Hepatocyte (in vitro differentiated cells): Measurements from ENCODE around the gene ARHGEF40. TPM values are rescaled to one million over a fixed set of nuclear protein-coding genes. Genes with fewer than 3 reads are reported as not detected.

Source experiments
- DNase-seq: peaks from one replicate; pipeline ENCODE4 v3.0.0-alpha.2; 2016; ENCODE audit warnings: low spot score
- H2AFZ ChIP-seq: fragments of 200-600 bp; sonication (generic); 2 replicates; pipeline ENCODE4 v1.6.0; 2016; ENCODE audit warnings: antibody characterized with exemption, mild to moderate bottlenecking
- H3K27ac ChIP-seq: fragments of 200-600 bp; sonication (generic); 2 replicates; pipeline ENCODE4 v1.5.1; 2016; ENCODE audit warnings: mild to moderate bottlenecking
- H3K27me3 ChIP-seq: fragments of 200-600 bp; sonication (generic); 2 replicates; pipeline ENCODE4 v1.6.1; 2016
- H3K36me3 ChIP-seq: fragments of 200-600 bp; sonication (generic); replicated peaks from 2 replicates; pipeline ENCODE4 v1.5.1; 2016; ENCODE audit warnings: low read depth; ENCODE audit not compliant: insufficient read depth
- H3K4me1 ChIP-seq: fragments of 200-600 bp; sonication (generic); 2 replicates; pipeline ENCODE4 v1.5.1; 2016; ENCODE audit warnings: mild to moderate bottlenecking, moderate library complexity; ENCODE audit not compliant: insufficient read depth
- H3K4me2 ChIP-seq: fragments of 200-600 bp; sonication (generic); 2 replicates; pipeline ENCODE4 v1.6.0; 2016
- H3K4me3 ChIP-seq: fragments of 200-600 bp; sonication (generic); 2 replicates; pipeline ENCODE4 v1.5.1; 2016; ENCODE audit warnings: mild to moderate bottlenecking
- H3K79me2 ChIP-seq: fragments of 200-600 bp; sonication (generic); 2 replicates; pipeline ENCODE4 v1.6.0; 2017; ENCODE audit warnings: mild to moderate bottlenecking
- H3K9me2 ChIP-seq: fragments of 200-600 bp; sonication (generic); replicated peaks from 2 replicates; pipeline ENCODE4 v1.6.0; 2017; ENCODE audit warnings: mild to moderate bottlenecking; ENCODE audit not compliant: insufficient read depth
- H3K9me3 ChIP-seq: fragments of 200-600 bp; sonication (generic); 2 replicates; pipeline ENCODE4 v1.5.1; 2016; ENCODE audit warnings: low read depth, mild to moderate bottlenecking
- H4K20me1 ChIP-seq: fragments of 200-600 bp; sonication (generic); 2 replicates; pipeline ENCODE4 v1.6.0; 2016; ENCODE audit warnings: mild to moderate bottlenecking; ENCODE audit not compliant: insufficient read depth, poor library complexity, severe bottlenecking
- EZH2 ChIP-seq: fragments of 200-600 bp; sonication (generic); IDR thresholded peaks from 2 replicates; pipeline ENCODE4 v1.6.1; 2016; ENCODE audit warnings: antibody characterized with exemption, mild to moderate bottlenecking, borderline replicate concordance
- EZH2phosphoT487 ChIP-seq: fragments of 200-600 bp; sonication (generic); IDR thresholded peaks from one replicate; pipeline ENCODE4 v1.6.1; 2018; ENCODE audit warnings: antibody characterized with exemption, mild to moderate bottlenecking, low read depth, moderate library complexity; ENCODE audit not compliant: unreplicated experiment, severe bottlenecking
- WGBS: methylation state at CpG from one replicate; pipeline ENCODE4 v1.1.6; 2016; ENCODE audit warnings: low lambda C conversion rate; ENCODE audit errors: missing lambda C conversion rate; 5-methylcytosine and 5-hydroxymethylcytosine counted together
- polyA plus RNA-seq: library from polyadenylated mRNA; unstranded; fragments of >200 nt; fragmentation: Nextera tagmentation; extraction: Ambion mirVana; gene quantifications from 2 replicates; pipeline ENCODE4 v1.2.1, GENCODE V29; 2016
- total RNA-seq: library from RNA; depleted of rRNA; stranded (reverse); fragments of >200 nt; gene quantifications from 2 replicates; pipeline ENCODE4 v1.2.3, GENCODE V29; 2014
- TF ChIP-seq, protein P1 (sequence below): fragments of 200-600 bp; sonication (generic); IDR thresholded peaks from 2 replicates; pipeline ENCODE4 v1.5.1; 2016; ENCODE audit warnings: antibody characterized with exemption, mild to moderate bottlenecking; ENCODE audit not compliant: poor library complexity

Gene ARHGEF40
- total and polyA plus RNA-seq, 2 experiments from 2014 or later: 38.1 to 53.7 TPM

DNA sequence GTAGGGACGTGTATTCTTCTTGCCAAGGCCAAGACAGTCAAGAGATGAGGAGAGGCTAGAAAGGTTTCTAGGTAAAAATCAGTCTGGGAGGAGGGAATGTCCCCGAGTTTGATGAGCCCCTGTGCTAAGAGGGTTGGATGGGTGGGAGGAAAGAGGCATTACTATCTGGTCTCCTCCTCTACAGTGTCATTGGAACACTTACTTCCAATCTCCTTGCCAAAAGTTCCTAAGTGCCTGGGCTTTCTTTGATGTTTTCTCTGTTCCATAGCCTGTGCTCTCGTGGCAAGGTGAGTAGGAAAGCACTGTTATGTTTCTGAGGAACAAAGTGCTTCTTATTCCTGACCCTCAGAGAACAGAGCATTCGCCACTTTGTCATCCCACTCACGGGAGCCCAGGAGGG, 35.4 kb upstream of the ARHGEF40 start, which contains the start of gene RNASE13:
Gene RNASE13 (minus strand): TSS at position 101 of the 400 bp plus-strand sequence. CDS start 519 bp downstream, outside the sequence.
- Histone ChIP-seq H3K4me2 (no peak within 1 kb of the TSS), H3K79me2 (no peaks in the 10 kb centered on the region), H3K4me3 (no peak within 1 kb of the TSS), H3K27me3 (no peaks in the 10 kb centered on the region), H3K27ac (no peak within 1 kb of the TSS), H3K9me3 (no peaks in the 10 kb centered on the region), H4K20me1 (no peaks in the 10 kb centered on the region), H3K4me1 (peaks cover 16% of the 10 kb centered on the region), H2AFZ (no peak within 1 kb of the TSS), H3K9me2 (no peaks in the 10 kb centered on the region), H3K36me3 (no peaks in the 10 kb centered on the region)
- no peak for DNase-seq
- TF ChIP-seq, protein P1, sequence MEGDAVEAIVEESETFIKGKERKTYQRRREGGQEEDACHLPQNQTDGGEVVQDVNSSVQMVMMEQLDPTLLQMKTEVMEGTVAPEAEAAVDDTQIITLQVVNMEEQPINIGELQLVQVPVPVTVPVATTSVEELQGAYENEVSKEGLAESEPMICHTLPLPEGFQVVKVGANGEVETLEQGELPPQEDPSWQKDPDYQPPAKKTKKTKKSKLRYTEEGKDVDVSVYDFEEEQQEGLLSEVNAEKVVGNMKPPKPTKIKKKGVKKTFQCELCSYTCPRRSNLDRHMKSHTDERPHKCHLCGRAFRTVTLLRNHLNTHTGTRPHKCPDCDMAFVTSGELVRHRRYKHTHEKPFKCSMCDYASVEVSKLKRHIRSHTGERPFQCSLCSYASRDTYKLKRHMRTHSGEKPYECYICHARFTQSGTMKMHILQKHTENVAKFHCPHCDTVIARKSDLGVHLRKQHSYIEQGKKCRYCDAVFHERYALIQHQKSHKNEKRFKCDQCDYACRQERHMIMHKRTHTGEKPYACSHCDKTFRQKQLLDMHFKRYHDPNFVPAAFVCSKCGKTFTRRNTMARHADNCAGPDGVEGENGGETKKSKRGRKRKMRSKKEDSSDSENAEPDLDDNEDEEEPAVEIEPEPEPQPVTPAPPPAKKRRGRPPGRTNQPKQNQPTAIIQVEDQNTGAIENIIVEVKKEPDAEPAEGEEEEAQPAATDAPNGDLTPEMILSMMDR: no peak
- no peak for TF ChIP-seq EZH2phosphoT487
- TF ChIP-seq EZH2: no peak
- 79% methylated on average over 5 of the region's 5 CpGs for WGBS

DNA sequence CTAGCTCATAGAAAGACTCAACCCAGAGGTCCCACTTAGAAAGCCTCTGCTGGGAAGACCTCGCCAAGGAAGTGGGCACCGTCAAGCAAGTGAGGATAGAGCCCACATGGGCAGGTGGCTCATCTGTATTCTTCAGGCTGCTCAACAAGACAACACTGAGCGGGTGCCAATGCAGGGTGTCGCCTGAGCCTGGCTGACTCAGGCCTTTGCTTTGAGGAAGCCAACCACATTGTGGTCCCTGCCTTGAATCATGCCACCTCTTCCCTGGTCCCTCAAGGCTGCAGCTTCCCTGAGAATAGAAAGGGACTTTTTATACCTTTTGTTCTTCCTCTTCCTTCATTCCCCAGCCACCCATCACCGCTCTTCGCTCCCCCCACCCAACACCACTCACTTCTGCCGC, 33.4 kb upstream of the ARHGEF40 start:
- Histone ChIP-seq H3K27me3 (no peaks in the 10 kb centered on the region), H4K20me1 (no peaks in the 10 kb centered on the region), H3K79me2 (no peaks in the 10 kb centered on the region), H3K4me1 (peaks cover 19% of the 10 kb centered on the region), H3K4me3 (no peak overlapping the region), H3K9me3 (no peaks in the 10 kb centered on the region), H3K9me2 (no peaks in the 10 kb centered on the region), H3K27ac (no peak overlapping the region), H2AFZ (no peak overlapping the region), H3K4me2 (no peak overlapping the region), H3K36me3 (no peaks in the 10 kb centered on the region)
- DNase-seq: no peak
- TF ChIP-seq, protein P1: no peak
- TF ChIP-seq EZH2 (no peak), EZH2phosphoT487 (no peak)
- WGBS: 95% methylated on average over 7 of the region's 7 CpGs

DNA sequence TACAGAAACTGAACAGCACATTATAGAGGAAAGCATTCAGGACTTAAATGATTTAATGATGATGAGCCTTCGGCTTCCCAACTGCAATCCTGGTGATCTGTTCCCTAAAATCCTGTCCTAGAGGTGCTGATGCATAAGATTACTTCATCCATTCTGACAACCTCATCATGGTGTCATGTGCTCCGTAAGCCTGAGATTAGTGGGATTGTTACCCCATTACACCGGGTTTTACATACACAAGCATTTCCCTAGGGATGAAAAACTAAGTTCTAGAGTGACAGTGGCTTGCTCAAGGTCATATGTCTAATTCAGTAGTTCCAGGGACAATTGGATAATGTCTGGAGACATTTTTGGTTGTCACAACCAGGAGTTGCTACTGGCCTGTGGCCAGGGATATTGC, 32.9 kb upstream of the ARHGEF40 start:
- DNase-seq: no peak
- H2AFZ ChIP-seq: no peak overlapping the region
- no peak overlapping the region for H3K4me2 ChIP-seq
- TF ChIP-seq, protein P1: no peak
- no peak for TF ChIP-seq EZH2
- no peak for TF ChIP-seq EZH2phosphoT487
- H3K36me3 ChIP-seq: no peaks in the 10 kb centered on the region
- no peak overlapping the region for H3K4me3 ChIP-seq
- H4K20me1 ChIP-seq: no peaks in the 10 kb centered on the region
- no peaks in the 10 kb centered on the region for H3K9me2 ChIP-seq
- no peak overlapping the region for H3K27ac ChIP-seq
- H3K79me2 ChIP-seq: no peaks in the 10 kb centered on the region
- 88% methylated on average over 3 of the region's 3 CpGs for WGBS
- no peaks in the 10 kb centered on the region for H3K9me3 ChIP-seq
- no peaks in the 10 kb centered on the region for H3K27me3 ChIP-seq
- H3K4me1 ChIP-seq: peaks cover 19% of the 10 kb centered on the region
